Uterus (tissue), 2 donors: ENCODE results near the gene PLA2G4C.

Source experiments
- CTCF ChIP-seq, 4 experiments: fragments of 200-600 bp in 2 of 4; fragments of 450-650 bp in 2 of 4; sonication (generic) in 2 of 4; IDR thresholded peaks; one replicate each; pipeline ENCODE4 v1.5.1; 2016 to 2019; ENCODE audit warnings: antibody characterized with exemption in 4 of 4, mild to moderate bottlenecking in 2 of 4, moderate library complexity in 1 of 4
- POLR2A ChIP-seq, 2 donors: fragments of 450-650 bp; IDR thresholded peaks; one replicate each; pipeline ENCODE4 v1.6.1; 2016; ENCODE audit warnings: antibody characterized with exemption in 2 of 2, mild to moderate bottlenecking in 1 of 2, moderate library complexity in 1 of 2

GRCh38 chr19:48110350-48110966 lies at the start of gene PLA2G4C:
- TF ChIP-seq CTCF (IDR thresholded peaks at IDR 0.05) (peak in 1 of 4 experiments; percentile 26), POLR2A (IDR thresholded peaks at IDR 0.05) (peak; percentile 61 to 67)
